HL-60 (cell line): ENCODE results near the gene TMEM40.
"Not testable (repeated sequence)": the region's sequence is repeated elsewhere in the genome, so short reads cannot be mapped to it uniquely, and the experiment has no call there.

Source experiments
- DNase-seq, 2 experiments: peaks; one replicate each; pipeline ENCODE4 v3.0.0-alpha.2; 2010 to 2020; ENCODE audit warnings: low read depth in 1 of 2, low spot score in 1 of 2
- H3K27ac ChIP-seq: fragments of 250-450 bp; sonication (Bioruptor Pico); replicated peaks from 2 replicates; pipeline ENCODE4 v1.5.1; 2020; ENCODE audit warnings: mild to moderate bottlenecking, moderate library complexity
- H3K27me3 ChIP-seq: fragments of 250-450 bp; sonication (Bioruptor Pico); 2 replicates; pipeline ENCODE4 v1.5.1; 2021; ENCODE audit warnings: mild to moderate bottlenecking, moderate library complexity; ENCODE audit not compliant: insufficient read depth, poor library complexity, severe bottlenecking
- H3K4me3 ChIP-seq: replicated peaks from 2 replicates; pipeline ENCODE4 v1.5.1; 2011; ENCODE audit warnings: mild to moderate bottlenecking, control low read depth, low read length; ENCODE audit not compliant: insufficient read depth
- CTCF ChIP-seq: IDR thresholded peaks from one replicate; pipeline ENCODE4 v1.5.1; 2011; ENCODE audit warnings: low read length, control low read depth, inconsistent platforms; ENCODE audit not compliant: insufficient read depth
- GABPA ChIP-seq: IDR thresholded peaks from 2 replicates; pipeline ENCODE4 v1.6.1; 2012; ENCODE audit warnings: low read depth
- POLR2AphosphoS5 ChIP-seq: IDR thresholded peaks from 2 replicates; pipeline ENCODE4 v1.6.1; 2012; ENCODE audit warnings: low read depth
- SPI1 ChIP-seq: IDR thresholded peaks from 2 replicates; pipeline ENCODE4 v1.6.1; 2012; ENCODE audit warnings: low read depth, mild to moderate bottlenecking, borderline replicate concordance
- TF ChIP-seq, protein P1 (sequence below): IDR thresholded peaks from 2 replicates; pipeline ENCODE4 v1.6.1; 2012; ENCODE audit warnings: low read depth; ENCODE audit not compliant: insufficient replicate concordance

Gene TMEM40

DNA sequence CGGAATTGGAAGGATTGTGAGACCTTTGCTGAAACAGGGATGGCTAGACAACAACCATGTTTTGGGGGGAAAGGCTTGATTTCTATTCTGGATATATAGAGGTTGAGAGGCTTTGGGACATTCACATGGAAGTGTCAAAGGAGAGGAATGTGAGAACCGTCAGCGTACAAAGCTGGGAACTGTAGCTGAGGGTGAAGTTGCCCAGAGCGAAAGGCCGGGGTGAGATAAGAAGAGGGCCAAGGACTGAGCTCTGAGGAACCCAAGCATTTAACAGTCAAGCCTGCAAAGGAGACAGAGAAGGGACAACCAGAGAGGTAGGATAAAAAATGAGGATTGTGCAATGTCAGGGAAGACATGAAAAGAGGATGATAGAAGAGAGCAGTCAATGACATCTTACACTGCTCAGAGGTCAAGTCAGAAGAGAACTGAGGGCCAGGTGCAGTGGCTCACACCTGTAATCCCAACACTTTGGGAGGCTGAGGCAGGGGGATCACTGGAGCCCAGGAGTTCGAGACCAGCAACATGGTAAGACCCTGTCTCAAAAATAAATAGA, 53.6 kb downstream of the TMEM40 start:
- no peak overlapping the region for H3K4me3 ChIP-seq
- DNase-seq = no peak
- H3K27me3 ChIP-seq = no peaks in the 10 kb centered on the region
- H3K27ac ChIP-seq = no peak overlapping the region
- no peak for TF ChIP-seq CTCF
- no peak for TF ChIP-seq SPI1
- TF ChIP-seq, protein P1, sequence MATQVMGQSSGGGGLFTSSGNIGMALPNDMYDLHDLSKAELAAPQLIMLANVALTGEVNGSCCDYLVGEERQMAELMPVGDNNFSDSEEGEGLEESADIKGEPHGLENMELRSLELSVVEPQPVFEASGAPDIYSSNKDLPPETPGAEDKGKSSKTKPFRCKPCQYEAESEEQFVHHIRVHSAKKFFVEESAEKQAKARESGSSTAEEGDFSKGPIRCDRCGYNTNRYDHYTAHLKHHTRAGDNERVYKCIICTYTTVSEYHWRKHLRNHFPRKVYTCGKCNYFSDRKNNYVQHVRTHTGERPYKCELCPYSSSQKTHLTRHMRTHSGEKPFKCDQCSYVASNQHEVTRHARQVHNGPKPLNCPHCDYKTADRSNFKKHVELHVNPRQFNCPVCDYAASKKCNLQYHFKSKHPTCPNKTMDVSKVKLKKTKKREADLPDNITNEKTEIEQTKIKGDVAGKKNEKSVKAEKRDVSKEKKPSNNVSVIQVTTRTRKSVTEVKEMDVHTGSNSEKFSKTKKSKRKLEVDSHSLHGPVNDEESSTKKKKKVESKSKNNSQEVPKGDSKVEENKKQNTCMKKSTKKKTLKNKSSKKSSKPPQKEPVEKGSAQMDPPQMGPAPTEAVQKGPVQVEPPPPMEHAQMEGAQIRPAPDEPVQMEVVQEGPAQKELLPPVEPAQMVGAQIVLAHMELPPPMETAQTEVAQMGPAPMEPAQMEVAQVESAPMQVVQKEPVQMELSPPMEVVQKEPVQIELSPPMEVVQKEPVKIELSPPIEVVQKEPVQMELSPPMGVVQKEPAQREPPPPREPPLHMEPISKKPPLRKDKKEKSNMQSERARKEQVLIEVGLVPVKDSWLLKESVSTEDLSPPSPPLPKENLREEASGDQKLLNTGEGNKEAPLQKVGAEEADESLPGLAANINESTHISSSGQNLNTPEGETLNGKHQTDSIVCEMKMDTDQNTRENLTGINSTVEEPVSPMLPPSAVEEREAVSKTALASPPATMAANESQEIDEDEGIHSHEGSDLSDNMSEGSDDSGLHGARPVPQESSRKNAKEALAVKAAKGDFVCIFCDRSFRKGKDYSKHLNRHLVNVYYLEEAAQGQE = no peak
- no peak for TF ChIP-seq POLR2AphosphoS5
- TF ChIP-seq GABPA = no peak

DNA sequence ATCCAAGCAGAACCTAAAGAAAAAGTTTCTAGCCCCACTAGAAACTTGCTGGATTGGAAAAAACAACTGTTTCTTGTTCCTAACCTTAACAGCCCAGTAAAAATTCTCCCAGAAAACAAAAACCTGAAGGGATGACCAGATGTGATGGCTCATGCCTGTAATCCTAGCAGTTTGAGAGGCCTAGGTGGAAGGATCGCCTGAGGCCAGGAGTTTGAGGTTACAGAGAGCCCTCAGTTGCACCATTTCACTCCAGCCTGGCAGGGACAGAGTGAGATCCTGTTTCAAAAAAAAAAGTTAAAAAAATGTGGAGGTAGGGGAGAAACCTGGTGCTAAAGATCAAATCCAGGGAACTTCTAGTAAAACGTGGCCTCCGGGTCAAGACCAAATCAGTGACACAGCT, 56.6 kb downstream of the TMEM40 start:
- H3K4me3 ChIP-seq = no peak overlapping the region
- TF ChIP-seq, protein P1 = no peak
- TF ChIP-seq GABPA = no peak
- TF ChIP-seq CTCF = no peak
- TF ChIP-seq POLR2AphosphoS5 = no peak
- no peak for TF ChIP-seq SPI1
- no peak overlapping the region for H3K27ac ChIP-seq
- H3K27me3 ChIP-seq = no peaks in the 10 kb centered on the region
- DNase-seq = no peak

GRCh38 chr3:12701601-12702000, 57.5 kb downstream of the TMEM40 start:
- not testable (repeated sequence) for H3K27ac ChIP-seq, H3K27me3 ChIP-seq, DNase-seq, H3K4me3 ChIP-seq

- Histone ChIP-seq H3K27ac (no peak overlapping the region), H3K27me3 (no peaks in the 10 kb centered on the region), H3K4me3 (no peak overlapping the region)
- no peak for DNase-seq
- TF ChIP-seq, protein P1 = no peak
- no peak for TF ChIP-seq GABPA
- TF ChIP-seq CTCF = no peak
- no peak for TF ChIP-seq SPI1
These were observed 58.3 kb downstream of the TMEM40 start for GRCh38 chr3:12700800-12701199.
